HUES6 (cell line): Measurements from ENCODE around the gene ZFAND3.

ENCODE experiments used
- H3K27ac ChIP-seq: 2 replicates; pipeline ENCODE4 v1.7.0; 2013; ENCODE audit warnings: low read depth, mild to moderate bottlenecking, low read length, inconsistent platforms
- H3K27me3 ChIP-seq: 2 replicates; pipeline ENCODE4 v1.6.1; 2013; ENCODE audit warnings: low read length; ENCODE audit not compliant: control insufficient read depth, insufficient read depth
- H3K36me3 ChIP-seq: 2 replicates; pipeline ENCODE4 v1.6.1; 2013; ENCODE audit warnings: low read length; ENCODE audit not compliant: control insufficient read depth, insufficient read depth
- H3K4me1 ChIP-seq: 2 replicates; pipeline ENCODE4 v1.6.1; 2013; ENCODE audit warnings: low read length; ENCODE audit not compliant: control insufficient read depth, insufficient read depth
- H3K4me3 ChIP-seq: 2 replicates; pipeline ENCODE4 v1.5.1; 2013; ENCODE audit warnings: low read depth, low read length
- H3K9ac ChIP-seq: one replicate; pipeline ENCODE4 v1.6.1; 2013; ENCODE audit warnings: mild to moderate bottlenecking, low read length
- H3K9me3 ChIP-seq: 2 replicates; pipeline ENCODE4 v1.6.1; 2013; ENCODE audit warnings: low read depth, low read length; ENCODE audit not compliant: control insufficient read depth, insufficient read depth

Gene ZFAND3

DNA sequence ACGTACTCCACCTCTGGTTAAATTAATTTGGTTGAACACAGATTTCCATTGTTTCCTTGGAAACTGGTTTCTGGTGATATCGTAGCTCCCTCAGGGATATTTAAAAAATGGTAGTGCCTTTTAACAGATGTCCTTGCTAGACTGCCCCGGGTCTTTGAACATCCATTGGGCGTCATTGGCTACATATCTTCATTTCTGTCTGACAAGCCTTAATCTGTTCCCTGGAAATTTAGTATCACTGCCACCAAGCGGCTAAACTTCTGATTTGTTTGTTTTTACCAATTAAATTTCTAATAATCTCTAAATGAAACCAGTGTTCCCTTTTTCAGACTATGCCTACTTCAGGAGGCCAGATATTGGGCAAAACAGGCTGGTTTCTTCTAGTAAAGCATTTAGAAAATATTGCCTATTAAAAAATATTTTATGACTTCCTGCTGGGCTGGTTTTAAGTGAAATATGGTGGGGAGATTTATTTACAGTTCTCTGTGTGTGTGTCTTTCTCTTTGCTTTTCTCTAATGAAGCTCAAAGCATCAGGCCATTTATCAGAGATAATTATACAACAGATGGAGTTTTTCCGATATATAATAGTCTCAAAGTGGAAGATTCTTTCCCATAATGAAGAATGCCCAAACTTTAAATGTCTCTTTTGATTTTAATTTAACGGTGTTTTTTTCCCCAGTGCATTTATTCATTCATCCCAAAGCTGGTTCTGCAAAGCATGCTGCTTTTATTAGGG lies 249.5 kb downstream of the ZFAND3 start:
- H3K27me3 ChIP-seq = no peaks in the 10 kb centered on the region
- no peaks in the 10 kb centered on the region for H3K9me3 ChIP-seq
- no peaks in the 10 kb centered on the region for H3K4me1 ChIP-seq
- H3K36me3 ChIP-seq = no peaks in the 10 kb centered on the region
- no peak overlapping the region for H3K9ac ChIP-seq
- H3K4me3 ChIP-seq = no peak overlapping the region
- H3K27ac ChIP-seq = no peak overlapping the region

GRCh38 chr6:38077488-38078030 lies 258.0 kb downstream of the ZFAND3 start:
- no peak overlapping the region for H3K4me3 ChIP-seq
- peaks cover 11% of the 10 kb centered on the region for H3K4me1 ChIP-seq
- H3K27ac ChIP-seq = no peak overlapping the region
- no peak overlapping the region for H3K9ac ChIP-seq
- H3K9me3 ChIP-seq = no peaks in the 10 kb centered on the region
- no peaks in the 10 kb centered on the region for H3K27me3 ChIP-seq
- H3K36me3 ChIP-seq = no peaks in the 10 kb centered on the region

GRCh38 chr6:38078671-38079070 lies 259.1 kb downstream of the ZFAND3 start:
- no peak overlapping the region for H3K27ac ChIP-seq
- H3K27me3 ChIP-seq = no peaks in the 10 kb centered on the region
- H3K4me1 ChIP-seq = peaks cover 11% of the 10 kb centered on the region
- no peaks in the 10 kb centered on the region for H3K9me3 ChIP-seq
- H3K9ac ChIP-seq = no peak overlapping the region
- no peak overlapping the region for H3K4me3 ChIP-seq
- H3K36me3 ChIP-seq = no peaks in the 10 kb centered on the region

DNA sequence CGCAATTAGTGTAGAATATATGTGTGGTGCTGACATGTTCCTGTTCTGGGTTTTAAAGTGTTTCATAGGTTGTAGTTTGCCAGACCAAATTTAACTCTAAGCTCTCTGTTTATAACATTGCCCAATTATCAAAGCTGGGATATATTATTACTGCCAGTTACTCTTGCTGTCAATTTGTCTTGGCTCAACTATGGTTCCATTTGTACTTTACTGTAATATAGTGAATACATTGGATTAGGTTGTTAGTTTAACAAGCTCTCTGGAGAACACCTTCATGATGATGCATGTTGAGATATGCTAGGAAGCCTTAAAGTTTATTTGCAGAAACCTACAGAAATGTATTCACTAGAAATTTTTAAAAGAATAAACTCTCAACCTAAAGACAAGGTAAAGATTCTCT lies 259.6 kb downstream of the ZFAND3 start:
- Histone ChIP-seq H3K9ac (no peak overlapping the region), H3K36me3 (no peaks in the 10 kb centered on the region), H3K27ac (no peak overlapping the region), H3K4me1 (peaks cover 11% of the 10 kb centered on the region), H3K27me3 (no peaks in the 10 kb centered on the region), H3K4me3 (no peak overlapping the region), H3K9me3 (no peaks in the 10 kb centered on the region)

DNA sequence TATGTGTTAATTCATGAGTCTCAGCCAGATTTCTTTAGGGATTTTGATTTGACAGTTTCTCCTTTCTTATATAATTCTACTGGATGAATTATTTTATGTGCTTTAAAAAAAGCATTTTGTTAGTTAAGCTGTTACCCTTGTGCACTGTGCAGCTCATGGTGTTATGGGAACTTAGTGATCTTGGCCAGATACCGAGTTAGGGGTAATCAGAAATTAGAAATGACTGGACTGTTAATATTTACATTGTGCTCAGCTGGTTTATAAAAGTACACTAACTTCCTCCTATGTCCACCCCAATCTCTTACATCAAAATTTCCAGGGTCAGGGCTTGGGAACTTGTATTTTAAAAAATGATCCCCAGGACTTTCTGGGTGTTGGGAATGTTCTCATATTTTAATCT lies 260.0 kb downstream of the ZFAND3 start:
- Histone ChIP-seq H3K36me3 (no peaks in the 10 kb centered on the region), H3K9ac (no peak overlapping the region), H3K4me3 (no peak overlapping the region), H3K4me1 (peaks cover 11% of the 10 kb centered on the region), H3K27ac (no peak overlapping the region), H3K9me3 (no peaks in the 10 kb centered on the region), H3K27me3 (no peaks in the 10 kb centered on the region)

- Histone ChIP-seq H3K9ac (no peak overlapping the region), H3K27ac (no peak overlapping the region), H3K36me3 (no peaks in the 10 kb centered on the region), H3K27me3 (no peaks in the 10 kb centered on the region), H3K9me3 (no peaks in the 10 kb centered on the region), H3K4me1 (peaks cover 11% of the 10 kb centered on the region), H3K4me3 (no peak overlapping the region)
Observed at GRCh38 chr6:38080360-38080759, 260.8 kb downstream of the ZFAND3 start.

DNA sequence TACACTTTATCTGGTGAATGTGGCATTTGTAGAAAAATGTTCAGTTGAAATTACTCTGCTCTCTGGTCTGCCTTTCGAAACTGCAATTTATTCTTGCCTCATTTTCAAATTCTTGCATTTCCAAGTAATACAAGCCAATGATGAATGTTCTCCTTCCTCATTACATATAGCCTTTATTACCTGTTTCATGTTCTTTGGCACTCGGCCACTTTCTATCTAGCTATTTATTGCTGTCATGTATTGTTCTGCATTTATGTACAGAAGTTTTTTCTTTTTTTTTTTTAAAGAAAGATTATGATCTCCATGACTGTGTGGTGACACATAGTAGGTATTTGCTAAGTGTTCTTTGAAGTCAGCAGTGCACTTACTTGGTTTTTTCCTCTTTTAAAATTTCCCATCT lies 261.4 kb downstream of the ZFAND3 start:
- Histone ChIP-seq H3K4me1 (peaks cover 11% of the 10 kb centered on the region), H3K4me3 (no peak overlapping the region), H3K36me3 (no peaks in the 10 kb centered on the region), H3K27ac (no peak overlapping the region), H3K9me3 (no peaks in the 10 kb centered on the region), H3K27me3 (no peaks in the 10 kb centered on the region), H3K9ac (no peak overlapping the region)

GRCh38 chr6:38085031-38085430 lies 265.5 kb downstream of the ZFAND3 start:
- Histone ChIP-seq H3K9ac (no peak overlapping the region), H3K9me3 (no peaks in the 10 kb centered on the region), H3K4me3 (no peak overlapping the region), H3K36me3 (no peaks in the 10 kb centered on the region), H3K27ac (no peak overlapping the region), H3K4me1 (no peaks in the 10 kb centered on the region), H3K27me3 (no peaks in the 10 kb centered on the region)

DNA sequence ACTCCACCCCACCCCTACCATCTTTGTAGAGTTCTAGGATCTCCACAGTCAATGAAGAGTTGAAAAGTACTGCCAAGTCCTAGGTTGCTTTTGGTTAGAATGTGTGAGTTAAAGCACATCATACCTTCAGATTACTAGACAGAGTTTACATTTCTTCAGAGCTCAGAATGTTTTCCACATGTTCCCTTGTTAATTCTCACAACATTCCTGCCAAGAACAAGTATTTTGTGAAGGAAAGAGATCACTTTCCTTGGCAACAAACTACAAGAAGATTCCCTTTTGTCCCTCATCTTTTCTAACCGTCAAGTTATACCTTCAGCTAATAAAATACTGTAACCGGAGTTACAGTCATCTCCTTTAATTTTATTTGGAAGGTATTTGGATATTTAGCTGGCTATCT lies 266.8 kb downstream of the ZFAND3 start:
- H3K4me1 ChIP-seq = no peaks in the 10 kb centered on the region
- no peak overlapping the region for H3K27ac ChIP-seq
- H3K36me3 ChIP-seq = no peaks in the 10 kb centered on the region
- no peak overlapping the region for H3K9ac ChIP-seq
- no peaks in the 10 kb centered on the region for H3K27me3 ChIP-seq
- no peaks in the 10 kb centered on the region for H3K9me3 ChIP-seq
- H3K4me3 ChIP-seq = no peak overlapping the region

- H3K4me1 ChIP-seq = no peaks in the 10 kb centered on the region
- no peaks in the 10 kb centered on the region for H3K36me3 ChIP-seq
- no peaks in the 10 kb centered on the region for H3K9me3 ChIP-seq
- no peak overlapping the region for H3K9ac ChIP-seq
- H3K27me3 ChIP-seq = no peaks in the 10 kb centered on the region
- no peak overlapping the region for H3K27ac ChIP-seq
- no peak overlapping the region for H3K4me3 ChIP-seq
Observed at GRCh38 chr6:38088010-38088409, 268.5 kb downstream of the ZFAND3 start.

- H3K27me3 ChIP-seq = no peaks in the 10 kb centered on the region
- no peaks in the 10 kb centered on the region for H3K36me3 ChIP-seq
- H3K9me3 ChIP-seq = no peaks in the 10 kb centered on the region
- no peak overlapping the region for H3K27ac ChIP-seq
- H3K4me3 ChIP-seq = no peak overlapping the region
- H3K4me1 ChIP-seq = no peaks in the 10 kb centered on the region
- no peak overlapping the region for H3K9ac ChIP-seq
Observed at GRCh38 chr6:38088829-38089228, 269.3 kb downstream of the ZFAND3 start.
